H1 (cell line): ENCODE measurements around the gene CACNA1E. TPM values are rescaled to one million over a fixed set of nuclear protein-coding genes. Genes with fewer than 3 reads are reported as not detected.
A peak's percentile ranks its signal among the peaks of the same experiment; 100 is the strongest.

ENCODE experiments used
- CTCF ChIA-PET: fragments of 300-600 bp; sonication (Branson Sonifier 250); formaldehyde crosslinking; loops from one replicate; lab custom pipeline; 2021; ENCODE audit not compliant: partially characterized antibody; lab: Charles Lee
- POLR2A ChIA-PET: fragments of 300-600 bp; sonication (Branson Sonifier 250); formaldehyde crosslinking; loops from one replicate; lab custom pipeline; 2021; ENCODE audit warnings: inconsistent platforms; ENCODE audit not compliant: partially characterized antibody; lab: Charles Lee
- DNase-seq, 2 experiments: peaks; one replicate each; pipeline versions ENCODE4 v3.0.0 to v3.0.0-alpha.2; 2010 to 2022; ENCODE audit warnings: low spot score in 2 of 2, low read depth in 1 of 2, mixed read lengths in 1 of 2
- FAIRE-seq: peaks from 2 replicates; lab custom pipeline; 2011; peaks lifted over from hg19 to GRCh38; lab: Jason Lieb, UNC
- H2AFZ ChIP-seq: 2 replicates; pipeline ENCODE4 v1.8.1; 2012; ENCODE audit warnings: low read length, inconsistent platforms
- H2AK5ac ChIP-seq: 2 replicates; pipeline ENCODE4 v1.6.1; 2013; ENCODE audit warnings: low read depth, low read length
- H2BK120ac ChIP-seq: replicated peaks from 2 replicates; pipeline ENCODE3; 2013; ENCODE audit warnings: low read depth, low read length, inconsistent platforms
- H2BK12ac ChIP-seq: 2 replicates; pipeline ENCODE4 v1.6.1; 2013; ENCODE audit warnings: low read depth, low read length
- H2BK15ac ChIP-seq: 2 replicates; pipeline ENCODE4 v1.6.1; 2013; ENCODE audit warnings: low read length
- H2BK20ac ChIP-seq: 2 replicates; pipeline ENCODE4 v1.6.1; 2013; ENCODE audit warnings: low read length
- H2BK5ac ChIP-seq: 2 replicates; pipeline ENCODE4 v1.6.1; 2013; ENCODE audit warnings: low read depth, low read length
- H3K14ac ChIP-seq: 2 replicates; pipeline ENCODE4 v1.6.1; 2013; ENCODE audit warnings: inconsistent platforms; ENCODE audit not compliant: insufficient read length
- H3K18ac ChIP-seq: 2 replicates; pipeline ENCODE4 v1.6.1; 2013; ENCODE audit warnings: low read length; ENCODE audit errors: extremely low read depth
- H3K23ac ChIP-seq: 2 replicates; pipeline ENCODE4 v1.6.1; 2013; ENCODE audit warnings: inconsistent platforms; ENCODE audit not compliant: insufficient read length
- H3K23me2 ChIP-seq: 2 replicates; pipeline ENCODE4 v1.6.1; 2013; ENCODE audit warnings: low read depth, low read length
- H3K27ac ChIP-seq: 2 replicates; pipeline ENCODE4 v1.6.1; 2011; ENCODE audit warnings: low read depth, low read length, inconsistent platforms
- H3K27me3 ChIP-seq, 4 experiments: replicated peaks in 1 of 4; 1 replicate in 1 of 4; 2 replicates in 3 of 4; pipeline versions ENCODE4 v1.6.1 to v1.8.1; 2011 to 2013; ENCODE audit warnings: low read length in 3 of 4, mild to moderate bottlenecking in 3 of 4, inconsistent platforms in 2 of 4, mixed read lengths in 2 of 4, moderate library complexity in 1 of 4; ENCODE audit not compliant: control insufficient read depth in 3 of 4, insufficient read depth in 3 of 4; ENCODE audit errors: extremely low read depth in 1 of 4
- H3K36me3 ChIP-seq, 4 experiments: 2 replicates each; pipeline versions ENCODE4 v1.6.1 to v1.8.1; 2011 to 2013; ENCODE audit warnings: mild to moderate bottlenecking in 4 of 4, low read length in 3 of 4, moderate library complexity in 2 of 4, control low read depth in 1 of 4, inconsistent platforms in 1 of 4; ENCODE audit not compliant: insufficient read depth in 4 of 4, control insufficient read depth in 2 of 4
- H3K4ac ChIP-seq: replicated peaks from 2 replicates; pipeline ENCODE3; 2013; ENCODE audit warnings: low read length, low read depth, mixed read lengths, inconsistent platforms; ENCODE audit not compliant: insufficient read length
- H3K4me1 ChIP-seq, 4 experiments: replicated peaks in 1 of 4; 1 replicate in 1 of 4; 2 replicates in 3 of 4; pipeline versions ENCODE4 v1.6.1 to v1.8.1; 2011 to 2013; ENCODE audit warnings: low read length in 3 of 4, inconsistent platforms in 2 of 4, mixed read lengths in 1 of 4; ENCODE audit not compliant: insufficient read depth in 4 of 4, control insufficient read depth in 3 of 4
- H3K4me2 ChIP-seq, 2 experiments: 2 replicates each; pipeline versions ENCODE4 v1.6.1 to v1.8.1; 2011 to 2013; ENCODE audit warnings: low read depth in 2 of 2, low read length in 2 of 2, control low read depth in 1 of 2, inconsistent platforms in 1 of 2, mild to moderate bottlenecking in 1 of 2; ENCODE audit not compliant: insufficient read depth in 1 of 2
- H3K4me3 ChIP-seq, 4 experiments: fragments of 200-600, 300-600 bp in 1 of 4; sonication (generic), shearing (Covaris generic), sonication (Bioruptor Twin) in 1 of 4; 2 replicates each; pipeline versions ENCODE4 v1.5.1 to v1.8.1; 2011 to 2016; ENCODE audit warnings: low read length in 4 of 4, low read depth in 3 of 4, control low read depth in 2 of 4, inconsistent platforms in 2 of 4, mild to moderate bottlenecking in 2 of 4, mixed read lengths in 1 of 4, moderate library complexity in 1 of 4; ENCODE audit not compliant: insufficient read depth in 2 of 4; ENCODE audit errors: extremely low read depth in 1 of 4
- H3K56ac ChIP-seq: replicated peaks from 2 replicates; pipeline ENCODE3; 2013; ENCODE audit warnings: low read depth, mild to moderate bottlenecking, mixed read lengths, low read length, inconsistent platforms; ENCODE audit not compliant: insufficient read length
- H3K79me1 ChIP-seq: 2 replicates; pipeline ENCODE4 v1.6.1; 2013; ENCODE audit warnings: low read depth, low read length, control low read depth
- H3K79me2 ChIP-seq, 2 experiments: 2 replicates each; pipeline versions ENCODE4 v1.6.1 to v1.8.1; 2012 to 2013; ENCODE audit warnings: low read length in 2 of 2, mild to moderate bottlenecking in 2 of 2, inconsistent platforms in 1 of 2; ENCODE audit not compliant: insufficient read depth in 2 of 2, control insufficient read depth in 1 of 2
- H3K9ac ChIP-seq, 4 experiments: replicated peaks in 1 of 4; 1 replicate in 1 of 4; 2 replicates in 3 of 4; pipeline versions ENCODE4 v1.6.1 to v1.8.1; 2011 to 2013; ENCODE audit warnings: low read depth in 3 of 4, low read length in 3 of 4, control low read depth in 2 of 4, mild to moderate bottlenecking in 2 of 4, moderate library complexity in 2 of 4, inconsistent platforms in 1 of 4; ENCODE audit errors: extremely low read depth in 1 of 4
- H3K9me3 ChIP-seq, 2 experiments: 2 replicates each; pipeline versions ENCODE4 v1.6.1 to v1.8.1; 2012 to 2013; ENCODE audit warnings: mild to moderate bottlenecking in 2 of 2, moderate library complexity in 2 of 2, control low read depth in 1 of 2, inconsistent platforms in 1 of 2, low read depth in 1 of 2, low read length in 1 of 2, mixed read lengths in 1 of 2; ENCODE audit not compliant: insufficient read depth in 2 of 2
- H4K20me1 ChIP-seq, 2 experiments: replicated peaks in 1 of 2; 2 replicates each; pipeline versions ENCODE3 to v1.8.1; 2011 to 2013; ENCODE audit warnings: inconsistent platforms in 2 of 2, low read length in 2 of 2, mild to moderate bottlenecking in 1 of 2; ENCODE audit not compliant: insufficient read depth in 2 of 2, control insufficient read depth in 1 of 2
- H4K5ac ChIP-seq: 2 replicates; pipeline ENCODE4 v1.6.1; 2013; ENCODE audit warnings: low read length, low read depth, mixed read lengths, inconsistent platforms; ENCODE audit not compliant: insufficient read length
- H4K8ac ChIP-seq: 2 replicates; pipeline ENCODE4 v1.8.0; 2013; ENCODE audit warnings: mild to moderate bottlenecking, moderate library complexity, low read length, inconsistent platforms; ENCODE audit not compliant: insufficient read depth; ENCODE audit errors: extremely low read depth
- H4K91ac ChIP-seq: replicated peaks from 2 replicates; pipeline ENCODE3; 2013; ENCODE audit warnings: low read length, mixed read lengths, inconsistent platforms; ENCODE audit not compliant: insufficient read length
- ATF2 ChIP-seq: IDR thresholded peaks from 2 replicates; pipeline ENCODE4 v1.6.1; 2012; ENCODE audit warnings: low read length, inconsistent platforms
- BCL11A ChIP-seq, 2 experiments: IDR thresholded peaks; one replicate each; pipeline ENCODE4 v1.6.1; 2011; ENCODE audit warnings: low read depth in 2 of 2, low read length in 2 of 2, mild to moderate bottlenecking in 2 of 2
- BRCA1 ChIP-seq: IDR thresholded peaks from 2 replicates; pipeline ENCODE4 v1.6.1; 2012; ENCODE audit warnings: low read depth, low read length, improper control_type of control experiment
- CBX8 ChIP-seq: fragments of 300-800, 300-1000 bp; sonication (generic); IDR thresholded peaks from 2 replicates; pipeline ENCODE4 v1.7.1; 2016; ENCODE audit warnings: low read depth, low read length, borderline replicate concordance
- CHD1 ChIP-seq: IDR thresholded peaks from 2 replicates; pipeline ENCODE4 v1.6.1; 2012; ENCODE audit warnings: low read depth, low read length, improper control_type of control experiment
- MAFK ChIP-seq: IDR thresholded peaks from 2 replicates; pipeline ENCODE4 v1.6.1; 2012; ENCODE audit warnings: low read depth, mild to moderate bottlenecking, improper control_type of control experiment, low read length
- POLR2A ChIP-seq, 2 experiments: IDR thresholded peaks; 1 replicate in 1 of 2; 2 replicates in 1 of 2; pipeline ENCODE4 v1.6.1; 2011; ENCODE audit warnings: low read depth in 2 of 2, low read length in 2 of 2, mild to moderate bottlenecking in 2 of 2; ENCODE audit errors: control extremely low read depth in 1 of 2
- RFX5 ChIP-seq: IDR thresholded peaks from 2 replicates; pipeline ENCODE4 v1.6.1; 2011; ENCODE audit warnings: low read depth, low read length, improper control_type of control experiment, borderline replicate concordance
- SAP30 ChIP-seq: fragments of 300-600 bp; sonication (generic); IDR thresholded peaks from 2 replicates; pipeline ENCODE4 v1.7.1; 2012; ENCODE audit warnings: low read length, moderate library complexity, mild to moderate bottlenecking, inconsistent platforms; ENCODE audit not compliant: insufficient read depth, insufficient replicate concordance
- SIN3A ChIP-seq, 2 experiments: IDR thresholded peaks in 1 of 2; conservative IDR thresholded peaks in 1 of 2; 2 replicates each; pipeline ENCODE4 v1.6.1; 2011 to 2012; ENCODE audit warnings: low read length in 2 of 2, improper control_type of control experiment in 1 of 2, low read depth in 1 of 2, mild to moderate bottlenecking in 1 of 2
- WGBS, 2 experiments: shearing (Covaris generic) in 1 of 2; methylation state at CpG; one replicate each; pipeline versions ENCODE4 v1.1.6 to v1.1.7; 2013 to 2015; ENCODE audit warnings: low lambda C conversion rate in 2 of 2, mixed read lengths in 2 of 2, inconsistent platforms in 1 of 2, low coverage in 1 of 2, missing lambda C conversion rate in 1 of 2; ENCODE audit not compliant: insufficient replicate concordance in 2 of 2, insufficient coverage in 1 of 2, insufficient read length in 1 of 2; ENCODE audit errors: extremely low coverage in 1 of 2, missing lambda C conversion rate in 1 of 2; 5-methylcytosine and 5-hydroxymethylcytosine counted together
- polyA plus RNA-seq, 7 experiments: library from polyadenylated mRNA; depleted of rRNA in 3 of 7; stranded (reverse) in 5 of 7; unstranded in 2 of 7; fragments of >200 nt in 5 of 7; fragments of 200-250 nt in 2 of 7; gene quantifications; 1 replicate in 5 of 7; 2 replicates in 1 of 7; 4 replicates in 1 of 7; pipeline versions ENCODE4 v1.2.1 to v1.2.3, GENCODE V29; 2011 to 2013; ENCODE audit warnings: missing spikeins in 2 of 7, mixed read lengths in 2 of 7
- total RNA-seq: library from RNA; stranded (reverse); fragmentation: NEBNext Ultra II Directional; extraction: Animal tissue kit (Norgen Biotek cat#: 25700); gene quantifications from 2 replicates; pipeline ENCODE4 v1.2.1, GENCODE V29; 2021

CACNA1E gene
- total and polyA plus RNA-seq, 2 of the 8 experiments (the other 6 are each of a cell fraction or from before 2014, with no cell fraction given): 0.98 to 1.3 TPM

DNA sequence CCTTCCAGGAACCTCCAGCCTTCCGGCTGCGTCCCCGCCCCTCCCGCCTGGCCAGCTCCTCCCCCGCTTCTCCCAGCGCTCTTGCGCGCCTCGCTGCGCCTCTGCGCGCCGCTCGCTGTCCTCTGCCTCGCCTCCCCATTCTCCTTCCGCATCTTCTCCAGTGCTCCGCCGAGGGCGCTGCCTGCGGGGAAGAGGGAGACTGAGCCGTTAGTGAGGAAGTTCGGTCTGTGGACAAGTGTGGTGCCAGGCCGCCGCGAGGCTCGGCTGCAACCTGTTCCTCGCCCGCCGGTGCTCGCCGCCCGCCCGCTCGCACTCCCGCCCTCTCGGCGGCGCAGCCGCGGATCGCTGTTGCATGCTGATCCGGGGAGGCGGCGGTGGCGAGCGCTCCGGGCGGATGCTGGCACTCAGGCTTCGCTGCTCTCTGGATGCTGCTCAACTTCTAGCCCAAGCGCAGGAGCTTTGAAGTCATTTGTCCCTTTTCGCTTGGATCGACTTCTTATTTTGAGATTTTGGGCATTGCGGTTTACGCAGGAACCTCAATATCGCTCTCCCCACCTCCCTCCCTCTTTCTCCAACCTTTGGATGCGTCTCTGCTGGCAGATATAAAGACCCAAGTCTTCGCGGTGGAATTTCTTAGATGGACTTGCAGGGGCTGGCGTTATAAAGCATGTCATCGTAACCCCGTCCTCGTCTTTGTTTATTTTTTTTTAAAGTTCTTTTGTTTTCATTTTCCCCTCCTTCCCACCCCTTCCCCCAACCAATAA, 614 bp upstream of the CACNA1E start:
- no peaks in the 10 kb centered on the region for H3K9me3 ChIP-seq
- H4K8ac ChIP-seq: no peak overlapping the region
- no peak overlapping the region for H3K56ac ChIP-seq
- peak overlapping the region; percentile 44 to 68 (median 57) for H3K4me3 ChIP-seq
- no peaks in the 10 kb centered on the region for H3K79me2 ChIP-seq
- H2BK15ac ChIP-seq: no peak overlapping the region; the same call in 1 of the 2 replicates
- H3K9ac ChIP-seq: no peak overlapping the region
- H3K4ac ChIP-seq: no peak overlapping the region
- no peak overlapping the region for H3K14ac ChIP-seq
- no peak overlapping the region for H2BK20ac ChIP-seq
- H3K27ac ChIP-seq: no peak overlapping the region
- H2BK12ac ChIP-seq: no peak overlapping the region; the same call in 1 of the 2 replicates
- no peaks in the 10 kb centered on the region; the same call in 1 of the 2 replicates for H3K79me1 ChIP-seq
- no peak overlapping the region for H2AK5ac ChIP-seq
- 0% methylated on average over 23 of the region's 62 CpGs; no CpG with 5 or more reads in 1 of the 2 experiments for WGBS, 2 experiments
- CTCF ChIA-PET: interaction anchor here (0.9 to 12.6 kb wide), 18 partner anchors 11 to 598 kb away, joined by 3 to 105 read pairs (median 3); no protein-coding TSS in a partner anchor
- H4K20me1 ChIP-seq: peaks cover 0 to 1% of the 10 kb centered on the region in 2 experiments
- peak overlapping the region; percentile 98 for H2AFZ ChIP-seq
- H3K4me1 ChIP-seq: peaks cover 0 to 25% (median 10%) of the 10 kb centered on the region in 4 experiments; a peak in 5 of 7 replicates
- H3K23me2 ChIP-seq: peaks cover 21% of the 10 kb centered on the region
- H3K23ac ChIP-seq: no peak overlapping the region
- POLR2A ChIA-PET: interaction anchor here (1.4 to 1.6 kb wide), 3 partner anchors 12 to 454 kb away, joined by 3 read pairs; no protein-coding TSS in a partner anchor
- H3K27me3 ChIP-seq: peaks cover 32 to 71% (median 58%) of the 10 kb centered on the region in 4 experiments
- no peak overlapping the region for H4K5ac ChIP-seq
- H4K91ac ChIP-seq: no peak overlapping the region
- peak in 1 of 2 experiments; percentile 84 for DNase-seq
- no peak overlapping the region for H2BK120ac ChIP-seq
- peak overlapping the region; percentile 6; the same call in 1 of the 2 replicates for H3K18ac ChIP-seq
- H2BK5ac ChIP-seq: no peak overlapping the region
- H3K36me3 ChIP-seq: no peaks in the 10 kb centered on the region
- no peak for FAIRE-seq
- peak overlapping the region; percentile 95 to 97 for H3K4me2 ChIP-seq
- TF ChIP-seq SAP30 (no peak), MAFK (no peak), BRCA1 (no peak), CHD1 (no peak), CBX8 (no peak), BCL11A (IDR thresholded peaks at IDR 0.05; ENCODE audit: low read depth in 2 of 2, low read length in 2 of 2) (no peak), RFX5 (no peak), POLR2A (IDR thresholded peaks at IDR 0.05; ENCODE audit: control extremely low read depth in 1 of 2, low read depth in 2 of 2, low read length in 2 of 2) (no peak), SIN3A (conservative IDR thresholded peaks at IDR 0.05 in 1 of 2, IDR thresholded peaks at IDR 0.05 in 1 of 2; ENCODE audit: low read depth in 1 of 2, low read length in 2 of 2) (0 out of 4 replicates have a peak, but pooled peaks of 1 of the 2 experiments have one; percentile 31), ATF2 (no peak)
